ENCODE measurements around the gene ESF1. TPM values are rescaled to one million over a fixed set of nuclear protein-coding genes. Genes with fewer than 3 reads are reported as not detected.

Gene ESF1
- total and polyA plus RNA-seq, 2 donors (not counting 1 experiment from before 2014, with no cell fraction given): 0.81 to 13.9 TPM

DNA sequence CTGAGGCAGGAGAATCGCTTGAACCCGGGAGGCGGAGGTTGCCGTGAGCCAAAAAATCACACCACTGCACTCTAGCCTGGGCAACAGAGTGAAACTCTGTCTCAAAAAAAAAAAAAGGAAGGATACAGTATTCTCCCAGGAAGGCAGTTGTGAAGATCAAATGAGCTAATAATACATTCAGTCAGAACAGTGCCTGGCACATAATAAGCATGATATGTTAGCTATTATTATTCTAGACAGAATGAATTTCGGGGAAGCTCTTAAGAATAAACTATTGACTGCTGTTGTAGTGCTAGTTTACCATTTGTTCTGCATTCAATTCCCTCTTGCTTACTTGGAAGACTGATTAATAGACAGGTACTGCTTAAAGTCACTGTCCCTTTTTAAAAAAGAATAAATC lies 40.7 kb upstream of the ESF1 start:
- POLR2A ChIA-PET: no interaction called here
- peaks cover 0 to 4% (median 0%) of the 10 kb centered on the region in 4 experiments for H3K27me3 ChIP-seq (replicated peaks in 1 of 4; ENCODE audit: control extremely low read depth in 1 of 4, control insufficient read depth in 3 of 4, insufficient read depth in 4 of 4, low read length in 3 of 4)
- H3K4me1 Mint-ChIP-seq: no peaks in the 10 kb centered on the region
- H3K9me3 ChIP-seq (ENCODE audit: control extremely low read depth in 1 of 3, control insufficient read depth in 2 of 3, insufficient read depth in 1 of 3, low read length in 2 of 3): no peaks in the 10 kb centered on the region
- H3K4me1 ChIP-seq (ENCODE audit: control insufficient read depth in 2 of 2, insufficient read depth in 2 of 2, low read length in 2 of 2): no peaks in the 10 kb centered on the region
- CTCF ChIA-PET: interaction anchor here (0.5 to 2.1 kb wide), 2 partner anchors 10 to 695 kb away, joined by 3 to 8 read pairs; no protein-coding TSS in a partner anchor
- no peak overlapping the region for H3K9ac ChIP-seq (ENCODE audit: low read length)
- H3K4me3 ChIP-seq (ENCODE audit: control extremely low read depth in 1 of 5, extremely low read depth in 1 of 5, insufficient read depth in 1 of 5, low read depth in 2 of 5, low read length in 4 of 5): no peak overlapping the region
- H2AFZ ChIP-seq (ENCODE audit: insufficient read depth, low read depth, low read length, poor library complexity, severe bottlenecking): no peak overlapping the region
- ATAC-seq (ENCODE audit: low read depth) (no peak), DNase-seq (no peak)
- H3K27ac Mint-ChIP-seq: no peak overlapping the region
- H4K20me1 ChIP-seq (ENCODE audit: control insufficient read depth, insufficient read depth, low read length, poor library complexity, severe bottlenecking): no peaks in the 10 kb centered on the region
- H3K4me3 Mint-ChIP-seq: no peak overlapping the region
- H3K9me3 Mint-ChIP-seq (ENCODE audit: insufficient read depth): no peaks in the 10 kb centered on the region
- TF ChIP-seq, protein P1, sequence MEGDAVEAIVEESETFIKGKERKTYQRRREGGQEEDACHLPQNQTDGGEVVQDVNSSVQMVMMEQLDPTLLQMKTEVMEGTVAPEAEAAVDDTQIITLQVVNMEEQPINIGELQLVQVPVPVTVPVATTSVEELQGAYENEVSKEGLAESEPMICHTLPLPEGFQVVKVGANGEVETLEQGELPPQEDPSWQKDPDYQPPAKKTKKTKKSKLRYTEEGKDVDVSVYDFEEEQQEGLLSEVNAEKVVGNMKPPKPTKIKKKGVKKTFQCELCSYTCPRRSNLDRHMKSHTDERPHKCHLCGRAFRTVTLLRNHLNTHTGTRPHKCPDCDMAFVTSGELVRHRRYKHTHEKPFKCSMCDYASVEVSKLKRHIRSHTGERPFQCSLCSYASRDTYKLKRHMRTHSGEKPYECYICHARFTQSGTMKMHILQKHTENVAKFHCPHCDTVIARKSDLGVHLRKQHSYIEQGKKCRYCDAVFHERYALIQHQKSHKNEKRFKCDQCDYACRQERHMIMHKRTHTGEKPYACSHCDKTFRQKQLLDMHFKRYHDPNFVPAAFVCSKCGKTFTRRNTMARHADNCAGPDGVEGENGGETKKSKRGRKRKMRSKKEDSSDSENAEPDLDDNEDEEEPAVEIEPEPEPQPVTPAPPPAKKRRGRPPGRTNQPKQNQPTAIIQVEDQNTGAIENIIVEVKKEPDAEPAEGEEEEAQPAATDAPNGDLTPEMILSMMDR (IDR thresholded peaks at IDR 0.05): no peak
- TF ChIP-seq EZH2 (IDR thresholded peaks at IDR 0.05; ENCODE audit: borderline replicate concordance, insufficient read depth, low read depth, low read length, poor library complexity, severe bottlenecking): no peak
- no peaks in the 10 kb centered on the region for H3K79me2 ChIP-seq (ENCODE audit: control insufficient read depth, insufficient read depth, low read length)
- peaks cover 8% of the 10 kb centered on the region for H3K27me3 Mint-ChIP-seq
- no peak overlapping the region for H3K27ac ChIP-seq (ENCODE audit: low read length in 2 of 2)
- H3K36me3 ChIP-seq (replicated peaks in 1 of 2; ENCODE audit: control extremely low read depth in 1 of 2, control insufficient read depth in 1 of 2, extremely low read depth in 1 of 2, insufficient read depth in 2 of 2, low read length in 1 of 2): no peaks in the 10 kb centered on the region
- 100% methylated on average over 1 of the region's 5 CpGs for WGBS (ENCODE audit: insufficient coverage)
- H3K4me2 ChIP-seq (replicated peaks; ENCODE audit: low read depth, low read length, poor library complexity, severe bottlenecking): no peak overlapping the region
- intact Hi-C loops (cut with micrococcal nuclease): no loop called here

DNA sequence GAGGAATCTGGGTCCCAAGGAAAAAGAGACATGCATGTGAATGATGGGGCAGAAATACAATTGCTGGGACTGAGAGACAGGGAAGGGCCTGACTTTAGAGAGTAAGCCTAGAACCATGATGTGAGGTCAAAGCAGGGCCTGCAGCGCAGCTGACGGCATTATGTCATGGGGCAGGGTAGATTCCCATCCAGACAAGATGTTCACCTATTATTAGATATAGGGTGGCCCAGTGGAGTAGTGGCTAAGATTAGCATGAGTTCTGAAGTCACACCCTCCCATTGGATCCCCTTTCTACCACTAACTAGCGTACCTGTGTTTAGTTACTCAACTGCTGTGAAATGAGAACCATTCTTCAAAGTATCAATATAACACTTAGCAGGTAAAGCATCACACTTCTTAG lies 39.7 kb upstream of the ESF1 start:
- no peaks in the 10 kb centered on the region for H3K9me3 Mint-ChIP-seq (ENCODE audit: insufficient read depth)
- DNase-seq: no peak
- H3K9ac ChIP-seq (ENCODE audit: low read length): no peak overlapping the region
- TF ChIP-seq, protein P1 (IDR thresholded peaks at IDR 0.05): no peak
- TF ChIP-seq EZH2 (IDR thresholded peaks at IDR 0.05; ENCODE audit: borderline replicate concordance, insufficient read depth, low read depth, low read length, poor library complexity, severe bottlenecking): no peak
- intact Hi-C loops (cut with micrococcal nuclease): no loop called here
- no peak overlapping the region for H3K4me2 ChIP-seq (replicated peaks; ENCODE audit: low read depth, low read length, poor library complexity, severe bottlenecking)
- no peak overlapping the region for H2AFZ ChIP-seq (ENCODE audit: insufficient read depth, low read depth, low read length, poor library complexity, severe bottlenecking)
- no peak for ATAC-seq (ENCODE audit: low read depth)
- H3K27ac ChIP-seq (ENCODE audit: low read length in 2 of 2): no peak overlapping the region
- no peaks in the 10 kb centered on the region for H4K20me1 ChIP-seq (ENCODE audit: control insufficient read depth, insufficient read depth, low read length, poor library complexity, severe bottlenecking)
- H3K27me3 ChIP-seq (replicated peaks in 1 of 4; ENCODE audit: control extremely low read depth in 1 of 4, control insufficient read depth in 3 of 4, insufficient read depth in 4 of 4, low read length in 3 of 4): peaks cover 0 to 4% (median 0%) of the 10 kb centered on the region in 4 experiments
- H3K27me3 Mint-ChIP-seq: peaks cover under 1% of the 10 kb centered on the region
- H3K36me3 ChIP-seq (replicated peaks in 1 of 2; ENCODE audit: control extremely low read depth in 1 of 2, control insufficient read depth in 1 of 2, extremely low read depth in 1 of 2, insufficient read depth in 2 of 2, low read length in 1 of 2): no peaks in the 10 kb centered on the region
- no peak overlapping the region for H3K4me3 ChIP-seq (ENCODE audit: control extremely low read depth in 1 of 5, extremely low read depth in 1 of 5, insufficient read depth in 1 of 5, low read depth in 2 of 5, low read length in 4 of 5)
- no peak overlapping the region for H3K27ac Mint-ChIP-seq
- ChIA-PET CTCF (interaction anchor here (2.1 kb wide), 1 partner anchor 9 kb away, joined by 8 read pairs; no protein-coding TSS in a partner anchor), POLR2A (no interaction called here)
- WGBS (ENCODE audit: insufficient coverage): no CpG with 5 or more reads among the region's 3 CpGs
- H3K4me1 ChIP-seq (ENCODE audit: control insufficient read depth in 2 of 2, insufficient read depth in 2 of 2, low read length in 2 of 2): no peaks in the 10 kb centered on the region
- H3K79me2 ChIP-seq (ENCODE audit: control insufficient read depth, insufficient read depth, low read length): no peaks in the 10 kb centered on the region
- H3K4me1 Mint-ChIP-seq: no peaks in the 10 kb centered on the region
- no peak overlapping the region for H3K4me3 Mint-ChIP-seq
- no peaks in the 10 kb centered on the region for H3K9me3 ChIP-seq (ENCODE audit: control extremely low read depth in 1 of 3, control insufficient read depth in 2 of 3, insufficient read depth in 1 of 3, low read length in 2 of 3)
